IMR-90 (cell line): ENCODE results near the gene C19orf25. TPM values are rescaled to one million over a fixed set of nuclear protein-coding genes. Genes with fewer than 3 reads are reported as not detected.

ENCODE experiments used
- ATAC-seq: fragments of 200-7000 bp; cut with Tn5 transposase; 2 replicates; pipeline ENCODE4 v1.9.1; 2020; ENCODE audit warnings: low read depth, mild to moderate bottlenecking, moderate library complexity
- BruUV-seq: library from RNA; stranded (reverse); fragments of 400-500 nt; replicated peaks from 2 replicates; lab custom pipeline; 2021; lab: Mats Ljungman, UMichigan
- CTCF ChIA-PET: fragments of 300-600 bp; formaldehyde crosslinking; extraction: SDS; loops from one replicate; lab custom pipeline; 2021; ENCODE audit warnings: antibody characterized with exemption; lab: Yijun Ruan, JAX
- POLR2A ChIA-PET: fragments of 300-600 bp; sonication (Branson Sonifier 250); formaldehyde crosslinking; loops from one replicate; lab custom pipeline; 2022; ENCODE audit warnings: antibody characterized with exemption; ENCODE audit not compliant: unreplicated experiment; lab: Charles Lee
- DNase-seq: peaks from one replicate; pipeline ENCODE4 v3.0.0; 2013
- H2AFZ ChIP-seq: replicated peaks from 2 replicates; pipeline ENCODE3; 2013; ENCODE audit warnings: low read length, mild to moderate bottlenecking; ENCODE audit not compliant: poor library complexity
- H2AK5ac ChIP-seq: 2 replicates; pipeline ENCODE4 v1.6.1; 2013; ENCODE audit warnings: low read depth, low read length, inconsistent platforms
- H2AK9ac ChIP-seq: replicated peaks from 2 replicates; pipeline ENCODE3; 2013; ENCODE audit warnings: mild to moderate bottlenecking, low read depth, low read length, moderate library complexity; ENCODE audit not compliant: poor library complexity
- H2BK120ac ChIP-seq: 2 replicates; pipeline ENCODE4 v1.6.1; 2013; ENCODE audit warnings: low read depth, low read length, inconsistent platforms
- H2BK15ac ChIP-seq: 3 replicates; pipeline ENCODE4 v1.6.1; 2013; ENCODE audit warnings: low read depth, low read length, inconsistent platforms
- H2BK20ac ChIP-seq: 2 replicates; pipeline ENCODE4 v1.6.1; 2013; ENCODE audit warnings: low read depth, mild to moderate bottlenecking, inconsistent platforms, low read length, moderate library complexity
- H2BK5ac ChIP-seq: 2 replicates; pipeline ENCODE4 v1.6.1; 2013; ENCODE audit warnings: mild to moderate bottlenecking, low read depth, low read length, inconsistent platforms; ENCODE audit not compliant: poor library complexity, severe bottlenecking
- H3K14ac ChIP-seq: replicated peaks from 2 replicates; pipeline ENCODE4 v1.6.1; 2013; ENCODE audit warnings: low read depth, low read length, inconsistent platforms
- H3K18ac ChIP-seq: 2 replicates; pipeline ENCODE4 v1.6.1; 2013; ENCODE audit warnings: low read depth, low read length, control low read depth
- H3K23ac ChIP-seq: 2 replicates; pipeline ENCODE4 v1.6.1; 2013; ENCODE audit warnings: low read depth, low read length, inconsistent platforms
- H3K27ac ChIP-seq: 2 replicates; pipeline ENCODE4 v1.5.1; 2013; ENCODE audit warnings: mild to moderate bottlenecking, control low read depth, low read length; ENCODE audit not compliant: insufficient read depth
- H3K27me3 ChIP-seq: 2 replicates; pipeline ENCODE4 v1.6.1; 2013; ENCODE audit warnings: low read length; ENCODE audit not compliant: control insufficient read depth, insufficient read depth
- H3K36me3 ChIP-seq: 2 replicates; pipeline ENCODE4 v1.6.1; 2013; ENCODE audit warnings: low read length, mixed read lengths; ENCODE audit not compliant: control insufficient read depth, insufficient read depth
- H3K4ac ChIP-seq: 2 replicates; pipeline ENCODE4 v1.6.1; 2013; ENCODE audit warnings: low read depth, low read length, inconsistent platforms
- H3K4me1 ChIP-seq: 2 replicates; pipeline ENCODE4 v1.6.1; 2013; ENCODE audit warnings: low read length, mixed read lengths; ENCODE audit not compliant: control insufficient read depth, insufficient read depth
- H3K4me2 ChIP-seq: 2 replicates; pipeline ENCODE4 v1.6.1; 2013; ENCODE audit warnings: low read depth, mild to moderate bottlenecking, control low read depth, low read length, moderate library complexity
- H3K4me3 ChIP-seq: 2 replicates; pipeline ENCODE4 v1.5.1; 2013; ENCODE audit warnings: low read depth, mild to moderate bottlenecking, control low read depth, low read length, moderate library complexity; ENCODE audit not compliant: insufficient read depth
- H3K56ac ChIP-seq: 2 replicates; pipeline ENCODE4 v1.6.1; 2013; ENCODE audit warnings: low read length, inconsistent platforms; ENCODE audit not compliant: insufficient read depth; ENCODE audit errors: extremely low read depth
- H3K79me1 ChIP-seq, 2 experiments: 2 replicates each; pipeline ENCODE4 v1.6.1; 2013; ENCODE audit warnings: low read length in 2 of 2, inconsistent platforms in 1 of 2, low read depth in 1 of 2
- H3K9ac ChIP-seq: 2 replicates; pipeline ENCODE4 v1.6.1; 2013; ENCODE audit warnings: low read depth, low read length, control low read depth
- H3K9me1 ChIP-seq: 2 replicates; pipeline ENCODE4 v1.6.1; 2013; ENCODE audit warnings: low read length, inconsistent platforms; ENCODE audit not compliant: insufficient read depth
- H3K9me3 ChIP-seq: 2 replicates; pipeline ENCODE4 v1.6.1; 2013; ENCODE audit warnings: low read length; ENCODE audit not compliant: control insufficient read depth, insufficient read depth
- H4K20me1 ChIP-seq: 2 replicates; pipeline ENCODE4 v1.6.1; 2013; ENCODE audit warnings: low read length, inconsistent platforms; ENCODE audit not compliant: insufficient read depth
- H4K5ac ChIP-seq: 2 replicates; pipeline ENCODE4 v1.6.1; 2013; ENCODE audit warnings: mild to moderate bottlenecking, low read depth, low read length, control low read depth
- H4K8ac ChIP-seq, 2 experiments: 2 replicates each; pipeline ENCODE4 v1.6.1; 2013; ENCODE audit warnings: low read depth in 2 of 2, low read length in 2 of 2, control low read depth in 1 of 2, inconsistent platforms in 1 of 2
- H4K91ac ChIP-seq: 2 replicates; pipeline ENCODE4 v1.6.1; 2013; ENCODE audit warnings: low read depth, low read length, inconsistent platforms; ENCODE audit not compliant: insufficient read depth
- BHLHE40 ChIP-seq: fragments of 150-350 bp; IDR thresholded peaks from 2 replicates; pipeline ENCODE4 v1.6.1; 2016; ENCODE audit warnings: mild to moderate bottlenecking, low read depth, low read length
- CEBPB ChIP-seq: IDR thresholded peaks from 2 replicates; pipeline ENCODE4 v1.6.1; 2012; ENCODE audit warnings: low read depth, low read length, improper control_type of control experiment
- CHD1 ChIP-seq: IDR thresholded peaks from 2 replicates; pipeline ENCODE4 v1.6.1; 2012; ENCODE audit warnings: low read depth, low read length, improper control_type of control experiment
- FOS ChIP-seq: fragments of 150-350 bp; IDR thresholded peaks from 2 replicates; pipeline ENCODE4 v1.6.1; 2016; ENCODE audit warnings: low read depth, low read length
- MAZ ChIP-seq: IDR thresholded peaks from 2 replicates; pipeline ENCODE4 v1.6.1; 2012; ENCODE audit warnings: low read depth, mild to moderate bottlenecking, low read length, improper control_type of control experiment, moderate library complexity, borderline replicate concordance
- NFE2L2 ChIP-seq: fragments of 150-350 bp; IDR thresholded peaks from 2 replicates; pipeline ENCODE4 v1.6.1; 2016; ENCODE audit warnings: low read depth, mild to moderate bottlenecking, low read length
- POLR2A ChIP-seq: IDR thresholded peaks from 2 replicates; pipeline ENCODE4 v1.6.1; 2012; ENCODE audit warnings: mild to moderate bottlenecking, low read depth, low read length
- RAD21 ChIP-seq: IDR thresholded peaks from 2 replicates; pipeline ENCODE4 v1.6.1; 2012; ENCODE audit warnings: low read length, improper control_type of control experiment
- RCOR1 ChIP-seq: IDR thresholded peaks from 2 replicates; pipeline ENCODE4 v1.6.1; 2012; ENCODE audit warnings: mild to moderate bottlenecking, low read length, improper control_type of control experiment; ENCODE audit not compliant: insufficient replicate concordance
- RFX5 ChIP-seq: IDR thresholded peaks from 2 replicates; pipeline ENCODE4 v1.8.0; 2012; ENCODE audit warnings: low read depth, mild to moderate bottlenecking, low read length, moderate library complexity
- SMC3 ChIP-seq: fragments of 150-350 bp; IDR thresholded peaks from 2 replicates; pipeline ENCODE4 v1.6.1; 2016; ENCODE audit warnings: low read depth, mild to moderate bottlenecking, antibody characterized with exemption, low read length, moderate library complexity
- WGBS, 2 experiments: methylation state at CpG; one replicate each; pipeline versions ENCODE4 v1.1.5 to v1.1.7; 2013; ENCODE audit warnings: missing lambda C conversion rate in 2 of 2; ENCODE audit not compliant: insufficient read length in 1 of 2; ENCODE audit errors: extremely low coverage in 2 of 2; 5-methylcytosine and 5-hydroxymethylcytosine counted together
- dilution Hi-C: fragments of 300-500 bp; cut with HindIII; formaldehyde crosslinking; loops from one replicate; pipeline ENCODE4 v1.14.3; 2018; ENCODE audit warnings: low sequenced_read_pairs; ENCODE audit not compliant: unreplicated experiment
- in situ Hi-C: fragments of 300-500 bp; cut with MboI; formaldehyde crosslinking; loops from 3 replicates; pipeline ENCODE4 v1.14.3; 2019; ENCODE audit warnings: low sequenced_read_pairs, inconsistent platforms, mixed read lengths
- intact Hi-C: fragments of 100-400 bp; cut with micrococcal nuclease; formaldehyde crosslinking; loops from 2 replicates; pipeline ENCODE4 v1.10.0; 2022
- polyA plus RNA-seq, 3 experiments: library from polyadenylated mRNA; depleted of rRNA; stranded (reverse); fragments of >200 nt; gene quantifications; 2 replicates each; pipeline ENCODE4 v1.2.3, GENCODE V29; 2012; ENCODE audit warnings: low replicate concordance in 1 of 3
- total RNA-seq: library from RNA; depleted of rRNA; stranded (reverse); fragments of >200 nt; gene quantifications from 2 replicates; pipeline ENCODE4 v1.2.3, GENCODE V29; 2012
- TF ChIP-seq, protein P1 (sequence below): fragments of 150-350 bp; IDR thresholded peaks from 2 replicates; pipeline ENCODE4 v1.6.1; 2016; ENCODE audit warnings: low read depth, mild to moderate bottlenecking, low read length, moderate library complexity, borderline replicate concordance

C19orf25 gene
- total and polyA plus RNA-seq, 2 of the 4 experiments (the other 2 are of a cell fraction) = 10.4 to 34.9 TPM

DNA sequence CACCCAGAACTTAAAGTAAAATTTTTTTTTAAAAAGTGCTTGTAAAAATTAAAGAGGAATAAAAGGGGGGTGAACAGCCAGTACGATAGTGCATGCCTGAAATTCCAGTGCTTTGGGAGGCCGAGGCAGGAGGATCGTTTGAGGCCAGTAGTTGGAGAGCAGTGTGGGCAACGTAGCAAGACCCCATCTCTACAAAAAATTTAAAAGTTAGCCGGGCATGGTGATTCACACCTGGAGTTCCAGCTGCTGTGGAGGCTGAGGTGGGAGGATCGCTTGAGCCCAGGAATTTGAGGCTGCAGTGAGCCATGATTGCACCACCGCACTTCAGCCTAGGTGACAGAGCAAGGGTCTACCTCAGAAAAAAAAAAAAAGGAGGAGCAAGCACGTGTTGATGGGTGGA is 26.0 kb upstream of the C19orf25 start:
- Histone ChIP-seq H3K18ac (no peak overlapping the region), H3K27ac (no peak overlapping the region), H4K20me1 (no peaks in the 10 kb centered on the region; the same call in 1 of the 2 replicates), H4K91ac (no peak overlapping the region), H2BK5ac (no peak overlapping the region), H3K4me2 (no peak overlapping the region), H3K4me1 (peaks cover 5% of the 10 kb centered on the region), H3K4ac (no peak overlapping the region), H3K79me1 (no peaks in the 10 kb centered on the region), H3K56ac (no peak overlapping the region), H3K36me3 (peaks cover 12% of the 10 kb centered on the region), H2AK9ac (no peak overlapping the region), H2BK15ac (no peak overlapping the region), H2AFZ (no peak overlapping the region), H3K9me1 (no peaks in the 10 kb centered on the region; the same call in 1 of the 2 replicates), H3K27me3 (peaks cover 7% of the 10 kb centered on the region; the same call in 1 of the 2 replicates), H4K8ac (no peak overlapping the region), H2BK20ac (no peak overlapping the region), H4K5ac (no peak overlapping the region), H3K4me3 (no peak overlapping the region), H2BK120ac (no peak overlapping the region), H3K23ac (no peak overlapping the region), H3K14ac (no peak overlapping the region), H3K9ac (no peak overlapping the region), H2AK5ac (no peak overlapping the region), H3K9me3 (no peaks in the 10 kb centered on the region)
- ChIA-PET CTCF (no interaction called here), POLR2A (no interaction called here)
- ATAC-seq = no peak
- intact Hi-C loops (no loop called here), dilution Hi-C loops (no loop called here), in situ Hi-C loops (no loop called here)
- no peak for DNase-seq
- TF ChIP-seq NFE2L2 = no peak
- no peak for TF ChIP-seq FOS
- TF ChIP-seq CHD1 = no peak
- TF ChIP-seq RFX5 = no peak
- no peak for TF ChIP-seq POLR2A
- no peak for TF ChIP-seq CEBPB
- no peak for TF ChIP-seq BHLHE40
- no peak for TF ChIP-seq RCOR1
- TF ChIP-seq RAD21 = no peak
- no peak for TF ChIP-seq MAZ
- no peak for TF ChIP-seq SMC3
- TF ChIP-seq, protein P1, sequence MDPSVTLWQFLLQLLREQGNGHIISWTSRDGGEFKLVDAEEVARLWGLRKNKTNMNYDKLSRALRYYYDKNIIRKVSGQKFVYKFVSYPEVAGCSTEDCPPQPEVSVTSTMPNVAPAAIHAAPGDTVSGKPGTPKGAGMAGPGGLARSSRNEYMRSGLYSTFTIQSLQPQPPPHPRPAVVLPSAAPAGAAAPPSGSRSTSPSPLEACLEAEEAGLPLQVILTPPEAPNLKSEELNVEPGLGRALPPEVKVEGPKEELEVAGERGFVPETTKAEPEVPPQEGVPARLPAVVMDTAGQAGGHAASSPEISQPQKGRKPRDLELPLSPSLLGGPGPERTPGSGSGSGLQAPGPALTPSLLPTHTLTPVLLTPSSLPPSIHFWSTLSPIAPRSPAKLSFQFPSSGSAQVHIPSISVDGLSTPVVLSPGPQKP = no peak
- WGBS, 2 experiments = 70% methylated on average over 2 of the region's 8 CpGs; no CpG with 5 or more reads in 1 of the 2 experiments
- no TSS peak for BruUV-seq
